SK-N-SH treated with all-trans-retinoic acid at 6 μM for 48 hours (cell line): ENCODE measurements around the gene FNDC3B.

Experiments used
- ATAC-seq: fragments of 200-7000 bp; cut with Tn5 transposase; 3 replicates; pipeline ENCODE4 v1.9.1; 2020; ENCODE audit warnings: mild to moderate bottlenecking, moderate library complexity
- ARNTL ChIP-seq: fragments of 450-650 bp; formaldehyde crosslinking; IDR thresholded peaks from 2 replicates; pipeline ENCODE4 v1.5.0; 2020; ENCODE audit warnings: low read depth, mild to moderate bottlenecking, moderate library complexity, borderline replicate concordance
- BACH2 ChIP-seq: fragments of 250-450 bp; sonication (Bioruptor Pico); IDR thresholded peaks from 2 replicates; pipeline ENCODE4 v1.9.0; 2021; ENCODE audit warnings: mild to moderate bottlenecking, borderline replicate concordance
- CSDC2 ChIP-seq: fragments of 250-450 bp; sonication (Bioruptor Pico); IDR thresholded peaks from 2 replicates; pipeline ENCODE4 v1.5.0; 2020; ENCODE audit warnings: mild to moderate bottlenecking, moderate library complexity
- ESRRG ChIP-seq: fragments of 250-450 bp; sonication (Bioruptor Pico); IDR thresholded peaks from 2 replicates; pipeline ENCODE4 v1.6.1; 2021; ENCODE audit warnings: mild to moderate bottlenecking
- GLIS3 ChIP-seq: fragments of 250-450 bp; sonication (Bioruptor Pico); IDR thresholded peaks from 2 replicates; pipeline ENCODE4 v1.5.0; 2020; ENCODE audit warnings: mild to moderate bottlenecking, moderate library complexity
- ISL1 ChIP-seq: fragments of 250-450 bp; sonication (Bioruptor Pico); IDR thresholded peaks from 2 replicates; pipeline ENCODE4 v2.1.2; 2022; ENCODE audit warnings: mild to moderate bottlenecking, moderate library complexity
- OSR1 ChIP-seq: fragments of 250-450 bp; sonication (Bioruptor Pico); IDR thresholded peaks from 2 replicates; pipeline ENCODE4 v1.8.0; 2022; ENCODE audit warnings: moderate library complexity, mild to moderate bottlenecking, inconsistent platforms
- PATZ1 ChIP-seq: fragments of 250-450 bp; sonication (Bioruptor Pico); IDR thresholded peaks from 2 replicates; pipeline ENCODE4 v1.8.0; 2020; ENCODE audit warnings: mild to moderate bottlenecking, moderate library complexity, borderline replicate concordance
- RARB ChIP-seq: fragments of 250-450 bp; sonication (Bioruptor Pico); IDR thresholded peaks from 2 replicates; pipeline ENCODE4 v1.8.0; 2021; ENCODE audit warnings: mild to moderate bottlenecking, moderate library complexity
- SNAI2 ChIP-seq: fragments of 250-450 bp; sonication (Bioruptor Pico); IDR thresholded peaks from 2 replicates; pipeline ENCODE4 v1.5.0; 2020; ENCODE audit warnings: mild to moderate bottlenecking, moderate library complexity
- TCF4 ChIP-seq: fragments of 250-450 bp; sonication (Bioruptor Pico); IDR thresholded peaks from 2 replicates; pipeline ENCODE4 v1.8.0; 2021; ENCODE audit warnings: mild to moderate bottlenecking, moderate library complexity, borderline replicate concordance
- ZFP3 ChIP-seq: fragments of 250-450 bp; sonication (Bioruptor Pico); IDR thresholded peaks from 2 replicates; pipeline ENCODE4 v1.5.0; 2020; ENCODE audit warnings: mild to moderate bottlenecking, moderate library complexity
- ZFP30 ChIP-seq: fragments of 450-650 bp; formaldehyde crosslinking; IDR thresholded peaks from 2 replicates; pipeline ENCODE4 v1.5.0; 2022; ENCODE audit warnings: mild to moderate bottlenecking, moderate library complexity
- ZNF565 ChIP-seq: fragments of 450-650 bp; formaldehyde crosslinking; conservative IDR thresholded peaks from 2 replicates; pipeline ENCODE4 v1.5.0; 2020; ENCODE audit warnings: low read depth, mild to moderate bottlenecking, moderate library complexity
- ZNF70 ChIP-seq: fragments of 450-650 bp; formaldehyde crosslinking; IDR thresholded peaks from 2 replicates; pipeline ENCODE4 v1.5.0; 2020; ENCODE audit warnings: mild to moderate bottlenecking, moderate library complexity
- ZNF8 ChIP-seq: fragments of 450-650 bp; formaldehyde crosslinking; IDR thresholded peaks from 2 replicates; pipeline ENCODE4 v1.5.0; 2020; ENCODE audit warnings: mild to moderate bottlenecking, moderate library complexity
- TF ChIP-seq, protein P1 (sequence below): fragments of 250-450 bp; sonication (Bioruptor Pico); IDR thresholded peaks from 2 replicates; pipeline ENCODE4 v1.5.1; 2021; ENCODE audit warnings: mild to moderate bottlenecking, moderate library complexity
- TF ChIP-seq, protein P2 (sequence below): fragments of 250-450 bp; sonication (Bioruptor Pico); IDR thresholded peaks from 2 replicates; pipeline ENCODE4 v1.5.0; 2020; ENCODE audit warnings: mild to moderate bottlenecking, moderate library complexity
- TF ChIP-seq, protein P3 (sequence below): fragments of 250-450 bp; sonication (Bioruptor Pico); IDR thresholded peaks from 2 replicates; pipeline ENCODE4 v1.5.1; 2020; ENCODE audit warnings: low read depth, mild to moderate bottlenecking, moderate library complexity

The FNDC3B gene

GRCh38 chr3:172260381-172260780, 221.0 kb downstream of the FNDC3B start:
- ATAC-seq = no peak
- TF ChIP-seq, protein P1, sequence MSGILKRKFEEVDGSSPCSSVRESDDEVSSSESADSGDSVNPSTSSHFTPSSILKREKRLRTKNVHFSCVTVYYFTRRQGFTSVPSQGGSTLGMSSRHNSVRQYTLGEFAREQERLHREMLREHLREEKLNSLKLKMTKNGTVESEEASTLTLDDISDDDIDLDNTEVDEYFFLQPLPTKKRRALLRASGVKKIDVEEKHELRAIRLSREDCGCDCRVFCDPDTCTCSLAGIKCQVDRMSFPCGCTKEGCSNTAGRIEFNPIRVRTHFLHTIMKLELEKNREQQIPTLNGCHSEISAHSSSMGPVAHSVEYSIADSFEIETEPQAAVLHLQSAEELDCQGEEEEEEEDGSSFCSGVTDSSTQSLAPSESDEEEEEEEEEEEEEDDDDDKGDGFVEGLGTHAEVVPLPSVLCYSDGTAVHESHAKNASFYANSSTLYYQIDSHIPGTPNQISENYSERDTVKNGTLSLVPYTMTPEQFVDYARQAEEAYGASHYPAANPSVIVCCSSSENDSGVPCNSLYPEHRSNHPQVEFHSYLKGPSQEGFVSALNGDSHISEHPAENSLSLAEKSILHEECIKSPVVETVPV (CRISPR knock-in tag) = no peak
- TF ChIP-seq, protein P2, sequence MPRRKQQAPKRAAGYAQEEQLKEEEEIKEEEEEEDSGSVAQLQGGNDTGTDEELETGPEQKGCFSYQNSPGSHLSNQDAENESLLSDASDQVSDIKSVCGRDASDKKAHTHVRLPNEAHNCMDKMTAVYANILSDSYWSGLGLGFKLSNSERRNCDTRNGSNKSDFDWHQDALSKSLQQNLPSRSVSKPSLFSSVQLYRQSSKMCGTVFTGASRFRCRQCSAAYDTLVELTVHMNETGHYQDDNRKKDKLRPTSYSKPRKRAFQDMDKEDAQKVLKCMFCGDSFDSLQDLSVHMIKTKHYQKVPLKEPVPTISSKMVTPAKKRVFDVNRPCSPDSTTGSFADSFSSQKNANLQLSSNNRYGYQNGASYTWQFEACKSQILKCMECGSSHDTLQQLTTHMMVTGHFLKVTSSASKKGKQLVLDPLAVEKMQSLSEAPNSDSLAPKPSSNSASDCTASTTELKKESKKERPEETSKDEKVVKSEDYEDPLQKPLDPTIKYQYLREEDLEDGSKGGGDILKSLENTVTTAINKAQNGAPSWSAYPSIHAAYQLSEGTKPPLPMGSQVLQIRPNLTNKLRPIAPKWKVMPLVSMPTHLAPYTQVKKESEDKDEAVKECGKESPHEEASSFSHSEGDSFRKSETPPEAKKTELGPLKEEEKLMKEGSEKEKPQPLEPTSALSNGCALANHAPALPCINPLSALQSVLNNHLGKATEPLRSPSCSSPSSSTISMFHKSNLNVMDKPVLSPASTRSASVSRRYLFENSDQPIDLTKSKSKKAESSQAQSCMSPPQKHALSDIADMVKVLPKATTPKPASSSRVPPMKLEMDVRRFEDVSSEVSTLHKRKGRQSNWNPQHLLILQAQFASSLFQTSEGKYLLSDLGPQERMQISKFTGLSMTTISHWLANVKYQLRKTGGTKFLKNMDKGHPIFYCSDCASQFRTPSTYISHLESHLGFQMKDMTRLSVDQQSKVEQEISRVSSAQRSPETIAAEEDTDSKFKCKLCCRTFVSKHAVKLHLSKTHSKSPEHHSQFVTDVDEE (CRISPR knock-in tag) = no peak
- TF ChIP-seq GLIS3 (CRISPR knock-in tag) (no peak), ARNTL (no peak)

GRCh38 chr3:172261054-172261453, 221.7 kb downstream of the FNDC3B start:
- no peak for ATAC-seq

DNA sequence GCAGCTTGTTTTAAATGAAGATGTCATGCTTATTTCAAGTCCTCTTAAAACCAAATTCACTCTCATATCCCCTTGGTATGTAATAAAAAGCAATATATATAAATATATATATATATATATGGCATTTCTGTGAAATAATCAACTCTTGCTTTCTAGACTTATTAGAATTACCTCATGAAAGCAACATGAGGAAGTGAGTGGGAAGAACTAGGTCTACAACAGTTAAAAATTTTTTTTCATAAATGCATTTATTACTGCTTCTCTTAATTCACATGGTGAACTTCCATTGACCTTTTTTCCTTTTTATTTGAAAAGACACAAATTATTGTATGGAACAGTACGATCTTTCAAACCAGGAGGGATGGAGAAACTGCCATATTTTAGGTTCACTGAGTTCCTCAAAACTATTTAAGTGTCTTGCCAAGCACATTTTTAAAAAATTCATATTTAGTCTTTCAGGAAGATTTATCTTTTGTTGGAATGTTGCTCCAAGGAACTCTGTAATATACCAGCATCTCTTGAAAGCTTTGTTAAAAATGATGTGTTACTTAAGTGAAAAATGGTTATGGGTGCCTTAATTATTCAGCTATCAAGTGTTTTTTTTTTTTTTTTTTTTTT, 223.7 kb downstream of the FNDC3B start:
- ATAC-seq = no peak
- TF ChIP-seq ARNTL (no peak), ZNF565 (no peak), ISL1 (no peak), CSDC2 (CRISPR knock-in tag) (no peak), TCF4 (CRISPR knock-in tag) (no peak), ZFP30 (CRISPR knock-in tag) (no peak), BACH2 (CRISPR knock-in tag) (no peak), ZNF8 (CRISPR knock-in tag) (no peak)
- TF ChIP-seq, all 23 proteins: peak for 0

More at GRCh38 chr3:172261054-172261453, 221.7 kb downstream of the FNDC3B start:
- no peak for TF ChIP-seq CSDC2 (CRISPR knock-in tag)
- TF ChIP-seq BACH2 (CRISPR knock-in tag) = no peak
- no peak for TF ChIP-seq OSR1 (CRISPR knock-in tag)
- no peak for TF ChIP-seq ZFP30 (CRISPR knock-in tag)
- TF ChIP-seq, protein P3, sequence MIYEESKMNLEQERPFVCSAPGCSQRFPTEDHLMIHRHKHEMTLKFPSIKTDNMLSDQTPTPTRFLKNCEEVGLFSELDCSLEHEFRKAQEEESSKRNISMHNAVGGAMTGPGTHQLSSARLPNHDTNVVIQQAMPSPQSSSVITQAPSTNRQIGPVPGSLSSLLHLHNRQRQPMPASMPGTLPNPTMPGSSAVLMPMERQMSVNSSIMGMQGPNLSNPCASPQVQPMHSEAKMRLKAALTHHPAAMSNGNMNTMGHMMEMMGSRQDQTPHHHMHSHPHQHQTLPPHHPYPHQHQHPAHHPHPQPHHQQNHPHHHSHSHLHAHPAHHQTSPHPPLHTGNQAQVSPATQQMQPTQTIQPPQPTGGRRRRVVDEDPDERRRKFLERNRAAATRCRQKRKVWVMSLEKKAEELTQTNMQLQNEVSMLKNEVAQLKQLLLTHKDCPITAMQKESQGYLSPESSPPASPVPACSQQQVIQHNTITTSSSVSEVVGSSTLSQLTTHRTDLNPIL (CRISPR knock-in tag) = no peak
- TF ChIP-seq ZFP3 (CRISPR knock-in tag) = no peak
- TF ChIP-seq, all 23 proteins: peak for 0

DNA sequence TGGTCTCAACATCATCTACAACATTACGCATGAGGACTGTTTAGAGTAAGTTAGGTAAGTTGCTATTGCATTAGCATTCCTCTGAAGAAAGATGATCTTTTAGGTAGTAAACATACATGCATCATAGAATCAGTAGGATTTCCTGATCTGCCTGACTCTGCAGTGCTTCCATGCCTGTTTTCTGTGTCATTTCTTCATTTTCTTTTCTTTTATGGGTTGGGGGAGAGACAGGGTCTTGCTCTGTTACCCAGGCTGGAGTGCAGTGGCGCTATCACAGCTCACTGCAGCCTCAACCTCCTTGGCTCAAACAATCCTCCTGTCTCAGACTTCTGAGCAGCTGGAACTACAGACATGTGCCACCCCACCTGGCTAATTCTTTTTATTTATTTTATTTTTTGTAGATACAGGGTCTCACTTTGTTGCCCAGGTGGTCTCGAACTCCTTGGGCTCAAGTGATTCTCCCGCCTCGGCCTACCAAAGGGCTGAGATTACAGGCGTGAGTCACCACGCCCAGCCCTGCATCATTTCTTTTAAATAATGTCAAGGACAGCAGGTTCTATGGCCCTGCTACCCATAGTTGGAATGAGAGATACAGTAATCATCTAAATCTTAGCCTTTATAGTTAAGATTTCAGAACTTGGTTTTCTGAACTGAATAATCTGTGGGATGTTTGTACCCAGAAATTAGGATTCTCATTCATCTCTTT, 224.6 kb downstream of the FNDC3B start:
- ATAC-seq = no peak
- TF ChIP-seq BACH2 (CRISPR knock-in tag) (no peak), SNAI2 (CRISPR knock-in tag) (no peak), ARNTL (no peak), ESRRG (CRISPR knock-in tag) (no peak), RARB (CRISPR knock-in tag) (no peak), PATZ1 (no peak), ZNF8 (CRISPR knock-in tag) (no peak), TCF4 (CRISPR knock-in tag) (no peak), ZNF70 (no peak)
- TF ChIP-seq, protein P2 (CRISPR knock-in tag) = no peak
- TF ChIP-seq, protein P1 (CRISPR knock-in tag) = no peak
- TF ChIP-seq, all 23 proteins: peak for 0
